ENCODE measurements around the gene MUC20. TPM values are rescaled to one million over a fixed set of nuclear protein-coding genes. Genes with fewer than 3 reads are reported as not detected.

MUC20 gene
- total and polyA plus RNA-seq, 2 of the 13 experiments (the other 11 are each of a cell fraction or from before 2014, with no cell fraction given): 0.24 to 0.83 TPM

- TF ChIP-seq ZNF292 (CRISPR knock-in tag; IDR thresholded peaks at IDR 0.05; ENCODE audit: borderline replicate concordance, low read depth): no peak
- TF ChIP-seq JDP2 (CRISPR knock-in tag; IDR thresholded peaks at IDR 0.05; ENCODE audit: borderline replicate concordance): no peak
- TF ChIP-seq ZNF580 (CRISPR knock-in tag; IDR thresholded peaks at IDR 0.05; ENCODE audit: borderline replicate concordance, low read depth): no peak
These were observed 40.4 kb downstream of the MUC20 start (continued) for GRCh38 chr3:195761123-195761566.

GRCh38 chr3:195761567-195762248, 40.9 kb downstream of the MUC20 start:
- BruUV-seq (replicated peaks): no TSS peak
- H3K4me2 ChIP-seq (ENCODE audit: low read depth, low read length): no peak overlapping the region
- H3K36me3 ChIP-seq (replicated peaks in 1 of 2; ENCODE audit: control insufficient read depth in 1 of 2, insufficient read depth in 2 of 2, low read length in 2 of 2): no peaks in the 10 kb centered on the region
- no peak for DNase-seq (ENCODE audit: low spot score)
- H3K9me3 ChIP-seq (ENCODE audit: low read length): no peaks in the 10 kb centered on the region
- no peak overlapping the region for H3K4me3 ChIP-seq (replicated peaks in 1 of 3; ENCODE audit: insufficient read depth in 1 of 3, low read depth in 2 of 3, low read length in 3 of 3)
- WGBS (ENCODE audit: low lambda C conversion rate): 0% methylated on average over 1 of the region's 52 CpGs
- ChIA-PET POLR2A (no interaction called here), CTCF (ENCODE audit: low intra/inter-chr PET ratio, low total read pairs) (no interaction called here)
- no peak overlapping the region for H3K27ac ChIP-seq (ENCODE audit: extremely low read length, insufficient read depth, low read length)
- H3K27me3 ChIP-seq (ENCODE audit: control insufficient read depth in 1 of 2, insufficient read depth in 2 of 2, low read length in 2 of 2): peaks cover 10 to 61% of the 10 kb centered on the region in 2 experiments; a peak in 4 of 5 replicates
- in situ Hi-C loops (cut with HindIII; ENCODE audit: extremely low pct_ligation_motif_present, low pct_unique_long_range_greater_than_20kb) (no loop called here), intact Hi-C loops (cut with micrococcal nuclease; ENCODE audit: unreplicated experiment) (no loop called here)
- no peaks in the 10 kb centered on the region for H4K20me1 ChIP-seq (ENCODE audit: insufficient read depth, low read length)
- no peak overlapping the region for H2AFZ ChIP-seq (ENCODE audit: low read length)
- no peak for FAIRE-seq
- no peak overlapping the region for H3K9ac ChIP-seq (ENCODE audit: insufficient read depth, low read depth, low read length)
- H3K79me2 ChIP-seq (ENCODE audit: insufficient read depth, low read length): no peaks in the 10 kb centered on the region
- no peak for ATAC-seq
- no peaks in the 10 kb centered on the region for H3K4me1 ChIP-seq (ENCODE audit: insufficient read depth, low read length)
- TF ChIP-seq SUZ12 (IDR thresholded peaks at IDR 0.05; ENCODE audit: low read depth, low read length): no peak
- no peak for TF ChIP-seq ZNF652 (CRISPR knock-in tag; IDR thresholded peaks at IDR 0.05; ENCODE audit: borderline replicate concordance, low read depth)
- TF ChIP-seq UBTF (CRISPR knock-in tag; IDR thresholded peaks at IDR 0.05): no peak
- TF ChIP-seq ZNF280D (CRISPR knock-in tag; IDR thresholded peaks at IDR 0.05): no peak
- TF ChIP-seq ZNF746 (CRISPR knock-in tag; IDR thresholded peaks at IDR 0.05): no peak
- no peak for TF ChIP-seq TAF15 (IDR thresholded peaks at IDR 0.05; ENCODE audit: low read depth, low read length, poor library complexity, severe bottlenecking)
- TF ChIP-seq BRD4 (CRISPR knock-in tag; IDR thresholded peaks at IDR 0.05): no peak
- TF ChIP-seq SMC3 (IDR thresholded peaks at IDR 0.05; ENCODE audit: low read length): no peak
- TF ChIP-seq ISL2 (CRISPR knock-in tag; IDR thresholded peaks at IDR 0.05): no peak
- TF ChIP-seq DDIT3 (CRISPR knock-in tag; IDR thresholded peaks at IDR 0.05): no peak
- no peak for TF ChIP-seq ZSCAN20 (CRISPR knock-in tag; IDR thresholded peaks at IDR 0.05; ENCODE audit: borderline replicate concordance)

All from HepG2 (cell line).